Measurements from ENCODE around the gene DES.

Gene DES

DNA sequence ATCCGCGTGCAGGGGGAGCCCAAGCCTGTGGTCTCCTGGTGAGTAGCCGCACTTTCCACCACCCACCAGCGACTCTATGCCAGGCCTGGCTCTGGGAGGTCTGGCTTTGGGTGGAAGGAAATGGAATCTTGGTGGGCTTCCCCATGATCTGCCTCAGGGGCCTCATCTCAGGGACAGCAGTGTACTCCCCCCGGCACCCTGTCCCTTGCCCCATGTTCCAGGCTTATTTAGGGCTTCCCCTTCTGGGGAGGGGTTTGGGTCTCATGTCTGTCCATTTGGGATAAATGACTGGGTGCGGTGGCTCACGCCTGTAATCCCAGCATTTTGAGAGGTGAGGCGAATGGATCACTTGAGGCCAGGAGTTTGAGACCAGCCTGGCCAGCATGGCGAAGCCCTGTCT is 44.2 kb downstream of the DES start:
- no peaks in the 10 kb centered on the region for H3K36me3 ChIP-seq (ENCODE audit: control insufficient read depth in 5 of 5, insufficient read depth in 5 of 5, low read length in 5 of 5)

DNA sequence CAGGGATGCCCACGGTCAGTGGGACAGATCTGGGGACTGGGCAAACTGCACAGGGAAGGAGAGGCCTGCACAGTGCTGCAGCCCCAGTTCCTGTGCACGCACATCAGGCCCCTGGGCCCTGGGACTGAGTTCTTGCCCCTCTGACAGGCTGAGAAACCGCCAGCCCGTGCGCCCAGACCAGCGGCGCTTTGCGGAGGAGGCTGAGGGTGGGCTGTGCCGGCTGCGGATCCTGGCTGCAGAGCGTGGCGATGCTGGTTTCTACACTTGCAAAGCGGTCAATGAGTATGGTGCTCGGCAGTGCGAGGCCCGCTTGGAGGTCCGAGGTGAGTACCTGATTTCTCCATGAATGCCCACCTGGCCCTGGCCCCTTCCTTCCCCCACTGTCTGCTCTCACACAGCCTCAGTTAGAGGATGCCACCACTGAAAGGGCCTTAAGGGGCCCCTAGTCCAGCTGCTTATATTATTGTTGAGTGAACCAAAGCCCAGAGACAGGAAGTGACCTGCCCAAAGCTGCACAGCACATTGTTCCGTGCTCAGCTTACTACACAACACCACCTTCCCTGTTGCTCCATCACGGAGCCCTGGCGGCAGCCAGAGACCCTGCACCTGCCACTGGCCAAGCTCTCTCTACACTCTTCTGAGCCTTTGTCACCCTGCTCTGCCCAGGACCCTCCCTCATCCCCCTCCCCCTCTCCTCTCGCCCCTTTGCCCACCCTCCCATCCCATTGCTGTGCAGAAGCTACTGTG is 46.3 kb downstream of the DES start:
- H3K36me3 ChIP-seq (ENCODE audit: control insufficient read depth in 5 of 5, insufficient read depth in 5 of 5, low read length in 5 of 5): no peaks in the 10 kb centered on the region
- H3K4me3 ChIP-seq (ENCODE audit: low read depth in 1 of 5, low read length in 5 of 5): no peak overlapping the region
- peaks cover 0 to 20% (median 14%) of the 10 kb centered on the region in 5 donors for H3K27me3 ChIP-seq (ENCODE audit: control insufficient read depth in 5 of 5, insufficient read depth in 4 of 5, low read length in 5 of 5)
- no peak overlapping the region for H3K9ac ChIP-seq (ENCODE audit: low read length in 5 of 5)
- no peaks in the 10 kb centered on the region for H3K9me3 ChIP-seq (ENCODE audit: control insufficient read depth in 5 of 5, low read length in 5 of 5)
- H3K4me1 ChIP-seq (ENCODE audit: control insufficient read depth in 5 of 5, insufficient read depth in 5 of 5, low read length in 5 of 5): peaks cover 0 to 2% (median 0%) of the 10 kb centered on the region in 5 donors
- H3K27ac ChIP-seq (ENCODE audit: low read depth, low read length): no peak overlapping the region

More for the DNA sequence above, 44.2 kb downstream of the DES start:
- Histone ChIP-seq H3K9ac (ENCODE audit: low read length in 5 of 5) (no peak overlapping the region), H3K4me1 (ENCODE audit: control insufficient read depth in 5 of 5, insufficient read depth in 5 of 5, low read length in 5 of 5) (peaks cover 0 to 2% (median 0%) of the 10 kb centered on the region in 5 donors), H3K27me3 (ENCODE audit: control insufficient read depth in 5 of 5, insufficient read depth in 4 of 5, low read length in 5 of 5) (peaks cover 0 to 25% (median 21%) of the 10 kb centered on the region in 5 donors), H3K4me3 (ENCODE audit: low read depth in 1 of 5, low read length in 5 of 5) (no peak overlapping the region), H3K27ac (ENCODE audit: low read depth, low read length) (no peak overlapping the region), H3K9me3 (ENCODE audit: control insufficient read depth in 5 of 5, low read length in 5 of 5) (no peaks in the 10 kb centered on the region)

DNA sequence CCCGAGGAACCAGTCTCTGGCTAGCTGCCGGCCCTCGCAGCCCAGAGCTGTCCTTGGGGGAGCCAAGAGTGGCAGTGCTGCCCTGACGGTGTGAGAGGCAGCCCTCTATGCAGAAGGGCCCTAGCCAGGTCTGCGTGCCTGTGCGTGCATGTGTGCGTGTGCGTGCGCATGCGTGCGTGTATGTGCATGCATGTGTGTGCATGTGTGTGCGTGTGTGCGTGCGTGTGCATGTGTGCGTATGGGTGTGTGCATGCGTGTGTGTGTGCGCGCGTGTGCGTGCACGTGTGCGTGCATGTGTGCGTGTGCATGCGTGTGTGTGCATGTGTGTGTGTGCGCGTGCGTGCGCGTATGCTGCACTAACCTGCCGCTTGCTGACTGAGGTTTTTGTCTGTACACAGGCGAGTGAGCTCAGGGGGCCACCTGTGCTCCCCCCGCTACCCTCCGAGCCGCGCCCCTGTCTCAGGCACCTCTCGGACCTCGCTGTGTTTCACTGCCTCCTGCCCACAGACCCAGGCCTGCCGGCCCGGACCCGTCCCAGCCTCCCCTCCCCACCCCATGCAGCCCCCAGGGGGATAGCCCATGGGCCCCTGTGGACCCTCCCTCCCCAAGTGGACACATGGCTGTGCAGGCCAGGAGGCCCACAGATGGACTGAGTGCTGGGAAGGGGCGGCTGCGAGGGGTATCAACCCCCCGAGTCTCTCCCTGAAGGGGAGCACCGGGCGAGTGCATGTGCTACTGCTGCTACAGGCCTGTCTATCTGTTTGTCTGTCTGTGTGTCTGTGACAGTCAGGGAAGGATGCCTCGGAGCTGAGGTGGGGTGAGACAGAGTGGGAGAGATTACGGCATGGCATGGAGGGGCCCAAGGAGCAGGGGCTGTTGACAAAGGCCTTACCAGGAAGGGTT is 47.7 kb downstream of the DES start:
- no peaks in the 10 kb centered on the region for H3K4me1 ChIP-seq (ENCODE audit: control insufficient read depth in 5 of 5, insufficient read depth in 5 of 5, low read length in 5 of 5)
- no peak overlapping the region for H3K9ac ChIP-seq (ENCODE audit: low read length in 5 of 5)
- H3K9me3 ChIP-seq (ENCODE audit: control insufficient read depth in 5 of 5, low read length in 5 of 5): no peaks in the 10 kb centered on the region
- H3K36me3 ChIP-seq (ENCODE audit: control insufficient read depth in 5 of 5, insufficient read depth in 5 of 5, low read length in 5 of 5): no peaks in the 10 kb centered on the region
- H3K27me3 ChIP-seq (ENCODE audit: control insufficient read depth in 5 of 5, insufficient read depth in 4 of 5, low read length in 5 of 5): peaks cover 0 to 8% (median 6%) of the 10 kb centered on the region in 5 donors
- H3K27ac ChIP-seq (ENCODE audit: low read depth, low read length): no peak overlapping the region
- no peak overlapping the region for H3K4me3 ChIP-seq (ENCODE audit: low read depth in 1 of 5, low read length in 5 of 5)

DNA sequence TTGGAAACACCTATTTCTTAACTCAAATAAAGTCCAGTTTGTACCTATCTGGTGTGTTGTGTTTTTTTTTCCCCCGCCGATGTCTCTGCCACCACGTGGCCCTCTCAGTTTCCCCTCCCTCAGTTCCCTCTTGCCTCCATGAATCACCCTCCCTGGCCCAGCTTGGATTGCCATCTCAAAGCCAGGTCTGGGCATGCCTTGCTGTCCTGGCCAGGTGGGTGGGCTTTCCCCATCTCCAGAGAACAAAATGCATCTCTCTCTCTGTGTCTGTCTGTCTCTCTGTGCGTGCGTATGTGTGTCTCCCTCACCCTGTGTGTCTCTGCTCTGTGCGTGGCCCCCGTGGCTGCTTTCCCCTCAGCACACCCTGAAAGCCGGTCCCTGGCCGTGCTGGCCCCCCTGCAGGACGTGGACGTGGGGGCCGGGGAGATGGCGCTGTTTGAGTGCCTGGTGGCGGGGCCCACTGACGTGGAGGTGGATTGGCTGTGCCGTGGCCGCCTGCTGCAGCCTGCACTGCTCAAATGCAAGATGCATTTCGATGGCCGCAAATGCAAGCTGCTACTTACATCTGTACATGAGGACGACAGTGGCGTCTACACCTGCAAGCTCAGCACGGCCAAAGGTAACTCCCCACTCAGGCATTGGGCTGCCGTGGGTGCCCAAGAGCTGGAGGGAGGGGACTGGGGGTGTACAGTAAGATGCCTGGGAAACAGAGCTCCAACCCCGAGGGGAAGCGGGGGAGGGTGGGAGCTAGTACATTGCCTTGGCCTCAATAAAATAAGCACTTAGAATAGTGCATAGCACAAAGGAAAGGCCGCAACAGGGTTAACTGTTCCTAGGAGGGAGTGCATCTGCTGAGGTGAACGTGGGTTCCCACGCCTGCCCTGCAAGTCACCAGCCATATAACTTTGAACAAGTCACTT is 48.9 kb downstream of the DES start:
- no peaks in the 10 kb centered on the region for H3K36me3 ChIP-seq (ENCODE audit: control insufficient read depth in 5 of 5, insufficient read depth in 5 of 5, low read length in 5 of 5)
- no peaks in the 10 kb centered on the region for H3K9me3 ChIP-seq (ENCODE audit: control insufficient read depth in 5 of 5, low read length in 5 of 5)
- no peaks in the 10 kb centered on the region for H3K4me1 ChIP-seq (ENCODE audit: control insufficient read depth in 5 of 5, insufficient read depth in 5 of 5, low read length in 5 of 5)
- H3K27me3 ChIP-seq (ENCODE audit: control insufficient read depth in 5 of 5, insufficient read depth in 4 of 5, low read length in 5 of 5): peaks cover 0 to 11% (median 6%) of the 10 kb centered on the region in 5 donors
- no peak overlapping the region for H3K4me3 ChIP-seq (ENCODE audit: low read depth in 1 of 5, low read length in 5 of 5)
- no peak overlapping the region for H3K9ac ChIP-seq (ENCODE audit: low read length in 5 of 5)
- no peak overlapping the region for H3K27ac ChIP-seq (ENCODE audit: low read depth, low read length)

DNA sequence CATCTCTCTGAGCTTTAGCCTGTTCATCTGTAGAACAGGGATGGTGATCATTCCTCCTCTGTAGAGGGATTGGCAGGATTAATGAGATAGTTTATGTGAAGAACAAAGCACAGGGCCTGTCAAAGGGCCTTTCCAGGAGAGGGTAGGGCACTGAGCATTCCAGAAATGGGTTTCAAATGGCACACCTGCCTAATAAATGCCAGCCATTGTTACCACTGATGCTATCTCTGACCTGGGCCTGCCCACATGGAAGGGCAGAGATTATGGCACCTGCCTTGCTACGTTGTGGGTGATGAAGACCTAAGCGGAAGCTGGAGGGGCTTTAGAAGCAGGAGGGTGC is 49.5 kb downstream of the DES start:
- H3K4me3 ChIP-seq (ENCODE audit: low read depth in 1 of 5, low read length in 5 of 5): no peak overlapping the region
- no peak overlapping the region for H3K27ac ChIP-seq (ENCODE audit: low read depth, low read length)
- no peaks in the 10 kb centered on the region for H3K36me3 ChIP-seq (ENCODE audit: control insufficient read depth in 5 of 5, insufficient read depth in 5 of 5, low read length in 5 of 5)
- H3K4me1 ChIP-seq (ENCODE audit: control insufficient read depth in 5 of 5, insufficient read depth in 5 of 5, low read length in 5 of 5): no peaks in the 10 kb centered on the region
- H3K27me3 ChIP-seq (ENCODE audit: control insufficient read depth in 5 of 5, insufficient read depth in 4 of 5, low read length in 5 of 5): peaks cover 1 to 16% (median 12%) of the 10 kb centered on the region in 5 donors
- no peaks in the 10 kb centered on the region for H3K9me3 ChIP-seq (ENCODE audit: control insufficient read depth in 5 of 5, low read length in 5 of 5)
- H3K9ac ChIP-seq (ENCODE audit: low read length in 5 of 5): no peak overlapping the region

DNA sequence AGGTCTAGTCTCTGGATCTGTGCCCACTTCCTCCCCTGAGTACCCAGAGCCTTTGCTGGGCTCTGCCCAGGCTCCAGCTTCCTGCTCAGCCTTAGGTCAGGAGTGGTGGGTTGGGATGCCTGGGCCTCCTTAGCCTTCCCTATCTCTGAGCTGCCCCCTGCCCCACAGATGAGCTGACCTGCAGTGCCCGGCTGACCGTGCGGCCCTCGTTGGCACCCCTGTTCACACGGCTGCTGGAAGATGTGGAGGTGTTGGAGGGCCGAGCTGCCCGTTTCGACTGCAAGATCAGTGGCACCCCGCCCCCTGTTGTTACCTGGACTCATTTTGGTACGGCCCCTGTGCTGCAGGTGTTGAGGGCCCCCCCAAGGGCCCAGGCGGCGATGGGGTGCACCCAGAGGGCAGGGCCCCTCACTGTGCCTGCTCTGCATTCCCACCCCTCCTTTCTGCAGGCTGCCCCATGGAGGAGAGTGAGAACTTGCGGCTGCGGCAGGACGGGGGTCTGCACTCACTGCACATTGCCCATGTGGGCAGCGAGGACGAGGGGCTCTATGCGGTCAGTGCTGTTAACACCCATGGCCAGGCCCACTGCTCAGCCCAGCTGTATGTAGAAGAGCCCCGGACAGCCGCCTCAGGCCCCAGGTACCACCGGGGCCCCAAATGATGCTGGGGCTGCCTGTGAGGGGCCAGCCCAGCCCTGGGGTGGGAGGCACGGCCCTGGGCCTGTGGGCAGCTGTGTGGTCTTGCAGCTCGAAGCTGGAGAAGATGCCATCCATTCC is 50.4 kb downstream of the DES start:
- H3K4me3 ChIP-seq (ENCODE audit: low read depth in 1 of 5, low read length in 5 of 5): no peak overlapping the region
- no peaks in the 10 kb centered on the region for H3K36me3 ChIP-seq (ENCODE audit: control insufficient read depth in 5 of 5, insufficient read depth in 5 of 5, low read length in 5 of 5)
- no peaks in the 10 kb centered on the region for H3K9me3 ChIP-seq (ENCODE audit: control insufficient read depth in 5 of 5, low read length in 5 of 5)
- peaks cover 4 to 22% (median 17%) of the 10 kb centered on the region in 5 donors for H3K27me3 ChIP-seq (ENCODE audit: control insufficient read depth in 5 of 5, insufficient read depth in 4 of 5, low read length in 5 of 5)
- no peak overlapping the region for H3K9ac ChIP-seq (ENCODE audit: low read length in 5 of 5)
- H3K4me1 ChIP-seq (ENCODE audit: control insufficient read depth in 5 of 5, insufficient read depth in 5 of 5, low read length in 5 of 5): no peaks in the 10 kb centered on the region
- H3K27ac ChIP-seq (ENCODE audit: low read depth, low read length): no peak overlapping the region

DNA sequence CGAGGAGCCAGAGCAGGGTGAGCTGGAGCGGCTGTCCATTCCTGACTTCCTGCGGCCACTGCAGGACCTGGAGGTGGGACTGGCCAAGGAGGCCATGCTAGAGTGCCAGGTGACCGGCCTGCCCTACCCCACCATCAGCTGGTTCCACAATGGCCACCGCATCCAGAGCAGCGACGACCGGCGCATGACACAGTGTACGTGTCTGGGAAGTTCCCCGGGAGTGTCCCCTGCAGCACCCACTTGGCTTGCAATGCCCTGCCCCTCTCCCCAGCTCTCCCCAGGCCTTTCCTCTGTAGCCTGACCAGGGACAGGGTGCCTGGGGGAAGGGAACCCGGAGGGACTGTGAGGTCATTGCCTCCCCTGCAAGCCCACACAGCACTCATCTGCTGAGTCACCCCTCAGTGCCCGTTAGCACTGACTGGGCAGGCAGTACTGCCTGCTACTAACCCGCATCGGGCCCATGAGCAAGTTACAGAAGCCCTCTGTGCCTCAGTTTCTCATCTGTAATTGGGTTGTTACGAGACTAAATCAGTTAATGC is 51.1 kb downstream of the DES start:
- H3K4me1 ChIP-seq (ENCODE audit: control insufficient read depth in 5 of 5, insufficient read depth in 5 of 5, low read length in 5 of 5): no peaks in the 10 kb centered on the region
- no peak overlapping the region for H3K9ac ChIP-seq (ENCODE audit: low read length in 5 of 5)
- no peak overlapping the region for H3K4me3 ChIP-seq (ENCODE audit: low read depth in 1 of 5, low read length in 5 of 5)
- no peak overlapping the region for H3K27ac ChIP-seq (ENCODE audit: low read depth, low read length)
- peaks cover 4 to 22% (median 17%) of the 10 kb centered on the region in 5 donors for H3K27me3 ChIP-seq (ENCODE audit: control insufficient read depth in 5 of 5, insufficient read depth in 4 of 5, low read length in 5 of 5)
- H3K9me3 ChIP-seq (ENCODE audit: control insufficient read depth in 5 of 5, low read length in 5 of 5): no peaks in the 10 kb centered on the region
- no peaks in the 10 kb centered on the region for H3K36me3 ChIP-seq (ENCODE audit: control insufficient read depth in 5 of 5, insufficient read depth in 5 of 5, low read length in 5 of 5)

DNA sequence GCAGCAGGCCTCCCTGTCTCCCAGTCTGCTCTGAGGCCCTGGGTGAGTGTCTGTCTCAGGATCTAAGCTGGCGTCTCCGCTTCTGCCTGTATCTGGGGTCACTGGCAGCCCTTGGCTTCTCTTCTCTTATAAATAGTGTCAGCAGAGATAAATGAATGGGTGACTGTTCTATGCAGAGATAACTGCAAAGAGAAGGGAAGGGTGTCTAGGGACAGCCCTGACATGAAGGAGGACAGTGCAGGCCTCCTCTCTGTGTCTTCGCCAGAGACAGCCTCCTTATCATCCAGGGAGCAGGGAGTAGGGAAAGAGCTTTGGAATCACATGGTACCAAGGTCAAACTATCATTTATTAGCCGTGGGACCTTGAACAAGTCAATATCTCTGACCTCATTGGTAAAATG is 52.3 kb downstream of the DES start:
- Histone ChIP-seq H3K36me3 (ENCODE audit: control insufficient read depth in 5 of 5, insufficient read depth in 5 of 5, low read length in 5 of 5) (no peaks in the 10 kb centered on the region), H3K4me1 (ENCODE audit: control insufficient read depth in 5 of 5, insufficient read depth in 5 of 5, low read length in 5 of 5) (no peaks in the 10 kb centered on the region), H3K4me3 (ENCODE audit: low read depth in 1 of 5, low read length in 5 of 5) (no peak overlapping the region), H3K27ac (ENCODE audit: low read depth, low read length) (no peak overlapping the region), H3K27me3 (ENCODE audit: control insufficient read depth in 5 of 5, insufficient read depth in 4 of 5, low read length in 5 of 5) (peaks cover 4 to 22% (median 17%) of the 10 kb centered on the region in 5 donors), H3K9me3 (ENCODE audit: control insufficient read depth in 5 of 5, low read length in 5 of 5) (no peaks in the 10 kb centered on the region), H3K9ac (ENCODE audit: low read length in 5 of 5) (no peak overlapping the region)
